GM19193 (cell line): Measurements from ENCODE around the gene PLD3.
A peak's percentile ranks its signal among the peaks of the same experiment; 100 is the strongest.

ENCODE experiments used
- POLR2A ChIP-seq: IDR thresholded peaks from 4 replicates; pipeline ENCODE4 v1.6.1; 2011; ENCODE audit not compliant: insufficient read depth, insufficient read length; ENCODE audit errors: extremely low read depth

Gene PLD3, protein sequence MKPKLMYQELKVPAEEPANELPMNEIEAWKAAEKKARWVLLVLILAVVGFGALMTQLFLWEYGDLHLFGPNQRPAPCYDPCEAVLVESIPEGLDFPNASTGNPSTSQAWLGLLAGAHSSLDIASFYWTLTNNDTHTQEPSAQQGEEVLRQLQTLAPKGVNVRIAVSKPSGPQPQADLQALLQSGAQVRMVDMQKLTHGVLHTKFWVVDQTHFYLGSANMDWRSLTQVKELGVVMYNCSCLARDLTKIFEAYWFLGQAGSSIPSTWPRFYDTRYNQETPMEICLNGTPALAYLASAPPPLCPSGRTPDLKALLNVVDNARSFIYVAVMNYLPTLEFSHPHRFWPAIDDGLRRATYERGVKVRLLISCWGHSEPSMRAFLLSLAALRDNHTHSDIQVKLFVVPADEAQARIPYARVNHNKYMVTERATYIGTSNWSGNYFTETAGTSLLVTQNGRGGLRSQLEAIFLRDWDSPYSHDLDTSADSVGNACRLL

DNA sequence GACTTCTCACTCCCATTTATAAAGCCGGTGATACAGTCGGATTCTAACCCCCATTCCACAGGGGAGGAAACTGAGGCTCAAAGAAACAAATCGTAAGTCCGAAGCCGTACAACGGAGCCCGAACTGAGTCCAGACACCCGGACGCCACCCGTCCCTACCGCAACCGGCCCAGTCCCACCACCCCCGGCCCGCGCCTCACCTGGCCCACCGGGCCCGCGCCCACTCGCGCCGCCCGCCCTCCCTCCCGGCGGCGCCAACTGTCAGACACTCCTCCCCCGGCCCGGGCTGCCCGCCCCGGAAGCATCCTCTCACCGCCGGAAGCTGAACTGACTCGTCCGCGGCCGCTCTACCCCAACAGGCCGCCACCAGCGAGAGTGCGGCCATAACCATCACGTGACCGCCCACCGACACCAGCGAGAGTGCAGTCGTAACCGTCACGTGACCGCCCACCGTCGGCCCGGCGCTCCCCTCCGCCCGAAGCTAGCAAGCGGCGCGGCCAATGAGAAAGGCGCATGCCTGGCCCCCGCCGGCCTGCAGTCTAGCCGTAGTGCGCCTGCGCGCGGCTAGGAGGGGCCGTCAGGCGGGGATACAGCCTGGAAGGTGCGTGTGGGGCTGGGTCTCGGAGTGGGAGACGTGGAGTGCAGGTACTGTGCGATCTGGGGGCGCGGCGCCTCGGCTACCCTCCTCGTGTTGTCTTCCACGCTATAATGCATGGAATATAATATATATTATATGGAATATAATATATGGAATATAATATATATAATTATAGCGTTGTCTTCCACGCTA is at the start of gene PLD3, which contains the start of gene C19orf47:
Gene PLD3 (plus strand): TSS at position 571 of the 789 bp plus-strand sequence. CDS start 17,789 bp downstream, outside the sequence.
Gene C19orf47 (minus strand): TSS at position 273 of the 789 bp plus-strand sequence. CDS start 6,540 bp downstream, outside the sequence.
- peak; percentile 95 for TF ChIP-seq POLR2A

- no peak for TF ChIP-seq POLR2A
Measured at GRCh38 chr19:40300668-40301067, 47.8 kb upstream of the PLD3 start.

DNA sequence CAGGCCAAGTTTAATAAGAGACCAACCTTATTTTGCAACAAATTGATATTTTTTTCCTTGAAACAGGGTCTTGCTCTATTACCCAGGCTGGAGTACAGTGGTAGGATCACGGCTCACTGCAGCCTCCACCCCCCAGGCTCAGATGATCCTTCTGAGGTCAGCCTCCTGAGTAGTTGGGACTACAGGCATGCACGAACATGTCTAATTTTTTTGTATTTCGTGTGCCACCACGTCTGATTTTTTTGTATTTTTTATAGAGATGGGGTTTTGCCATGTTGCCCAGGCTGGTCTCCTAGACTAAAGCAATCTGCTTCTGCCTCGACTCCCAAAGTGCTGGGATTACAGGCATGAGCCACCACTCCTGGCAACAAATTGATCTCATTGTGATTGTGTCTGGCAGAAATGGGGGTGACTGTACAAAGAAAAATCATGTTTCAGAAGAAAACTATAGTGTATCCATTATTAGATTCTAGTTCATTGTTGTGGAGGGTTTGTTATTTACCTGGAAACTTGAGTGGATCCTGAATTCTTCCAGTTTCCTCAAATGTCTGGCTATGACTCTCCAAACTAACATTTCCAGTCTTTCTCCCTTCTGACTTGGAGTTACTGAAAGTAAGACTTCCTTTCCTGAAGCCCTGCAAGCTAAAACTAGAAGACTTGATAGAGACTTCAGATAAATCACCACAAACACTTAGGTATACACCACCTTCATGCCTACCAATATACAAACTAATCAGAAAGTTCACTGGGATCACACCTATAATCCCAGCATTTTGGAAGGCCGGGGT is 46.1 kb upstream of the PLD3 start:
- no peak for TF ChIP-seq POLR2A

DNA sequence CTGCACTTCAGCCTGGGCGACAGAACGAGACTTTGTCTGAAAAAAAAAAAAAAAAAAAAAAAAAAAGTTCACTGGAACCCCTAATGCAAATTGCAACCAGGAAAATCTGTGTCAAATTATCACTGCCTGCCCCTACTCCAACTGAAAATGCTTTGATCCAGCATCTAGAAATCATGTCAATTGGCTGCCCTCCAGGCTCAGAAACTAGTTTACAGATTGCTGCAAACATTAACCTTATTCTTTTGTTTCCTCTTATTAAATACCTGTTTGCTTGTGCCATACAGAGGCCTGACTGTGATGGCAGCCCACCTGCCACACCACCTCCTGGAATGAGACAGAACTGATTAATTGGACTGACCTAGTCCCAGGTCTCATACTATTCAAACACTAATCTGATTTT is 44.7 kb upstream of the PLD3 start:
- TF ChIP-seq POLR2A, result no peak

DNA sequence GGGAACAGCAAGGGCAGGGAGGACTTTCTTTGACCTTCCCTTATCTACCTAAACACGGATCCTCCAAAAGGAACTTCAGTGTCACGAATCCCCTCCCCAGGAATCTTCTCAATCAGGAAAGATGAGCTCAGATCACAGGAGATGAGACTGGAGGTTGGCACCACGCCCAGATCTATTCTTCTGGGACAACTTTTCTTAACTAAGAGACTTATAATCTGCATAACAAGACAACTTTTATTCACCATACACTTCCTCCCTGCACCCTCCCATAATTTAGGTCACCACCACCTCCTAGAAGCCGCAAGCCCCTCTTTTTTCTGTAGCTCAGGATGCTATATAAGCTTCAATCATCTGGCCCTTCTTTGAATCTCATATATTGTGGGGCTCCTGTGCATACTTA is 44.2 kb upstream of the PLD3 start:
- TF ChIP-seq POLR2A, result no peak

DNA sequence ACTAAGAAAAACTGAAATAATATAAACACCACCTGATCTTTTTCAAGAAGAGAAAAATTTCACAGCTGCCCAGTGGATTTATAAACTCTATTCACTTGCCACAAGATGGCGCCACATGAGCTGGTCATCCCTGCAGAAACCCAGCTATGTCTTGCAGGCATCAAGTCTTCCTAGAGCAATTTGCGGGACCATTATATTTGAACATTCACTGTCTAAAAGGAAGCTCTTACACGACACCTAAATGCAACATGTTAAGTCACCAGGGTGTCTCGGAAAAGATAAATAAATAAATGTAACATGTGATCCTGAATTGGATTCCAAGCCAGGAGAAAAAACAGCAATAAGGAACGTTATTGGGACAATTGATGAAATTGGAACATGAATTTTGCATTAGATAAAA is 43.1 kb upstream of the PLD3 start:
- TF ChIP-seq POLR2A, result no peak

GRCh38 chr19:40309666-40310065 is 38.8 kb upstream of the PLD3 start:
- TF ChIP-seq POLR2A, result no peak

DNA sequence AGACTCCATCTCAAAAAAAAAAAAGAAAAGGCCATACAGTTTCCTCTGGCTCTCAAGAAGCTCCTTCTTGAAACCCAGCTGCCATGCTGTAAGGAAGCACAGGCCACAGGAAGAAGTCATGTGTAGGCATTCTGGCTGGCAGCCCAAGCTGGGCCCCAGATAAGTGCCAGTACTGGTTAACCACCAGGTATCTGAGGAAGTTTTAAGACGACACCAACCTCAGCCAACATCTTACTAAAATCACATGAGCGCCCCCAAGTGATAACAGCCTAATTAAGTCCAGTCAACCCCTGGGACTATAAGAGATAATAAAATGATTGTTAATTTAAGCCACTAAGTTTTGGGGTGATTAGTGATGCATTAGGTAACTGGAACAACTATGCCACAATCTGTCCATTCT is 36.0 kb upstream of the PLD3 start:
- TF ChIP-seq POLR2A, result no peak

- TF ChIP-seq POLR2A, result no peak
Measured at GRCh38 chr19:40313229-40313983, 35.1 kb upstream of the PLD3 start.

DNA sequence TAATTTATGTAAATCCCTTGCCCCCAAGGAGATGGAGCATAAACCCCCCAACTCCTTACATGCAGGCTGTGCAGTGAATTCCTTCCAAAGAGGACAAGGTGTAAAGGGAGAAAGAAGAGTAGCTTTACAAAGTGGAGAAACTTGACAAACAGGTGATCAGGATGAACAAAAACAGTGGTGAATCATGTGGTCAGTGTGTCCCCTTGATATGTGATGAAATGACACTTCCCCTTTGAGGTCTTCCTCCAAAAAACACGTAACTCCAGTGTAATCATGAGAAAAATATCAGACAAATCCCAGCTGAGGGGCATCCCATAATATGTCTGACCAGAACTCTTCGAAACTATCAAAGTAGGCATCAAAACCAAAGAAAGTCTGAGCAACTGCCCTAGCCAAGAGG is 33.8 kb upstream of the PLD3 start:
- TF ChIP-seq POLR2A, result no peak

DNA sequence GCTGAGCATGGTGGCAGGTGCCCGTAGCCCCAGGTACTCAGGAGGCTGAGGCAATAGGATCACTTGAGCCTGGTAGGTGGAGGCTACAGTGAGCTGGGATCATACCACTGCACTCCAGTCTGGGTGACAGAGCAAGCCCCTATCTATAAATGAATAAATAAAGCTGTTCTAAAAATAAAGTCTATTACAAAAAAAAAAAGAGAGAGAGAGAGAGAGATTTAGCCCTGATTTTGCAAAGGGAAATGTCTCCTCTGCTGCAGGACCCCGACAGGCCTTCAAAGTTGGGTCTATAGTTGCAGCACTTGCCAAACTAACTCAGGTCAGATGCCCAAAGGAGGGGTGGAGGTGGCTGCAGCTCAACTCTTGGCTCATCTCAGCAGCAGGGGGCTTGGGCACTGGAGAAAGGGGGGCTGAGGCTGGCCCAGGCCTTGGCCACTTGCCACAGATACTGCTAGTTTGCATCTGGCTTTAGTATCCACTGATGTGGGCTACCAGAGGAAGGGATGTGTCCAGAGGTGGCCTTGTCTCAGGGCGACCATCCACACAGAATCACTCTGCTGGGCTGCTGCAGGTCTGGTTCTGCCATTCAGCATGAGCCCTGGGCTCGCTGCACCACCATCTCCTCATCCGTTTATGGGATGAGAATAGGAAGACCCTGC is 32.6 kb upstream of the PLD3 start:
- TF ChIP-seq POLR2A, result no peak

- no peak for TF ChIP-seq POLR2A
Measured at GRCh38 chr19:40317338-40317737, 31.2 kb upstream of the PLD3 start.

DNA sequence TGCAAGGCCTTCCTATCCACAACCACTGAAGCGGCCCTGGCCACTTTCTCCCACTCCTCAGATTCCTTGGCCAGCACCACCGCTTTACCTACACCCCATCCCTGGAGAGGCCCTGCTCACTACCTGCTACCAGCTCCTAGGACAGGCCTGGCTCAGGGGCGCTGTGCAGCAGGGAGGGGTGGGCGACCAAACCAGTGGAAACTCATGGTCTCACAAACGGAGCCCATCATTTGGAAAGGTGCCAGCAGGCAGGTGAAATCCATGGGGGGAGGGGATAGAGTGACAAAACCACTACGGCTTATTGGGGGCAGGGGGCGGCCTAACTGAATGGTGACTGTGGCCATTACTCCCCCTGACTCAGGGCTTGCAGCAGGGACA is 27.9 kb upstream of the PLD3 start:
- no peak for TF ChIP-seq POLR2A

- no peak for TF ChIP-seq POLR2A
Measured at GRCh38 chr19:40321076-40321475, 27.4 kb upstream of the PLD3 start.
